K562 (cell line): ENCODE measurements around the gene ACSS1. TPM values are rescaled to one million over a fixed set of nuclear protein-coding genes. Genes with fewer than 3 reads are reported as not detected.

Experiments
- ATAC-seq: fragments of 200-7000 bp; cut with Tn5 transposase; 3 replicates; pipeline ENCODE4 v1.9.1; 2020; ENCODE audit warnings: moderate library complexity
- BruUV-seq: library from RNA; stranded (reverse); fragments of 400-500 nt; replicated peaks from 2 replicates; lab custom pipeline; 2021; lab: Mats Ljungman, UMichigan
- CTCF ChIA-PET: fragments of 300-600 bp; formaldehyde crosslinking; extraction: SDS; loops from one replicate; lab custom pipeline; 2021; ENCODE audit warnings: low intra/inter-chr PET ratio; lab: Yijun Ruan, JAX
- POLR2A ChIA-PET: fragments of 300-600, 350-650 bp; sonication (Branson Sonifier 250); formaldehyde crosslinking; extraction: SDS; loops from one replicate; lab custom pipeline; 2021; ENCODE audit warnings: antibody characterized with exemption, inconsistent platforms; lab: Yijun Ruan, JAX
- DNase-seq, 4 experiments: peaks; one replicate each; pipeline versions ENCODE4 v3.0.0 to v3.0.0-alpha.2; 2011 to 2018; ENCODE audit warnings: low spot score in 3 of 4, mixed read lengths in 3 of 4; ENCODE audit errors: extremely low read depth in 1 of 4
- FAIRE-seq: peaks from 2 replicates; lab custom pipeline; 2011; peaks lifted over from hg19 to GRCh38; lab: Jason Lieb, UNC
- H2AFZ ChIP-seq: 2 replicates; pipeline ENCODE4 v1.6.0; 2011; ENCODE audit warnings: low read depth, low read length, control low read depth, inconsistent platforms
- H3K27ac ChIP-seq: fragments of 200-600 bp; 3 replicates; pipeline ENCODE4 v1.8.0; 2011; ENCODE audit warnings: low read depth, mild to moderate bottlenecking, control low read depth, inconsistent platforms, low read length, moderate library complexity, mixed read lengths; ENCODE audit errors: extremely low read depth
- H3K27me3 ChIP-seq, 2 experiments: fragments of 300-600 bp in 1 of 2; 2 replicates in 1 of 2; 3 replicates in 1 of 2; pipeline versions ENCODE4 v1.6.0 to v1.8.0; 2011; ENCODE audit warnings: inconsistent platforms in 2 of 2, low read length in 2 of 2, mild to moderate bottlenecking in 1 of 2, mixed read lengths in 1 of 2, moderate library complexity in 1 of 2; ENCODE audit not compliant: control insufficient read depth in 2 of 2, insufficient read depth in 2 of 2
- H3K36me3 ChIP-seq: fragments of 300-600 bp; 3 replicates; pipeline ENCODE4 v1.8.0; 2011; ENCODE audit warnings: mild to moderate bottlenecking, low read length, inconsistent platforms; ENCODE audit not compliant: control insufficient read depth, insufficient read depth
- H3K4me1 ChIP-seq, 2 experiments: fragments of 200-600 bp in 1 of 2; replicated peaks in 1 of 2; 2 replicates in 1 of 2; 3 replicates in 1 of 2; pipeline versions ENCODE4 v1.5.1 to v1.8.0; 2011; ENCODE audit warnings: inconsistent platforms in 2 of 2, low read length in 2 of 2, mild to moderate bottlenecking in 1 of 2, mixed read lengths in 1 of 2, moderate library complexity in 1 of 2; ENCODE audit not compliant: control insufficient read depth in 2 of 2, insufficient read depth in 2 of 2
- H3K4me2 ChIP-seq: 2 replicates; pipeline ENCODE4 v1.6.1; 2011; ENCODE audit warnings: low read length, control low read depth, inconsistent platforms, mixed read lengths; ENCODE audit not compliant: insufficient read depth
- H3K4me3 ChIP-seq: fragments of 200-600 bp; sonication (generic), shearing (Covaris generic); 2 replicates; pipeline ENCODE4 v1.5.1; 2016; ENCODE audit warnings: control low read depth, inconsistent platforms
- H3K79me2 ChIP-seq: fragments of 200-600 bp; 3 replicates; pipeline ENCODE4 v1.8.0; 2011; ENCODE audit warnings: low read length, inconsistent platforms; ENCODE audit not compliant: control insufficient read depth, insufficient read depth
- H3K9ac ChIP-seq, 2 experiments: 2 replicates each; pipeline versions ENCODE4 v1.6.0 to v1.6.1; 2011; ENCODE audit warnings: low read depth in 2 of 2, low read length in 2 of 2, control low read depth in 1 of 2, inconsistent platforms in 1 of 2, mild to moderate bottlenecking in 1 of 2, mixed read lengths in 1 of 2; ENCODE audit not compliant: insufficient read depth in 1 of 2
- H3K9me1 ChIP-seq: one replicate; pipeline ENCODE4 v1.6.0; 2011; ENCODE audit warnings: inconsistent platforms, mild to moderate bottlenecking, low read length, moderate library complexity; ENCODE audit not compliant: control insufficient read depth, insufficient read depth
- H3K9me3 ChIP-seq: replicated peaks from 2 replicates; pipeline ENCODE4 v1.5.1; 2011; ENCODE audit warnings: low read depth, low read length, inconsistent platforms; ENCODE audit not compliant: control insufficient read depth, insufficient read depth
- H4K20me1 ChIP-seq: replicated peaks from 2 replicates; pipeline ENCODE4 v1.6.1; 2011; ENCODE audit warnings: low read length, inconsistent platforms, mixed read lengths; ENCODE audit not compliant: control insufficient read depth, insufficient read depth
- ADNP ChIP-seq: fragments of 200-800 bp; sonication (Bioruptor generic); IDR thresholded peaks from 2 replicates; pipeline ENCODE4 v1.6.1; 2016; ENCODE audit warnings: missing genetic modification characterization, missing compliant biosample characterization
- CEBPG ChIP-seq, 3 experiments: fragments of 200-800 bp in 1 of 3; sonication (Bioruptor generic) in 1 of 3; sonication (generic) in 1 of 3; formaldehyde crosslinking in 1 of 3; IDR thresholded peaks in 2 of 3; conservative IDR thresholded peaks in 1 of 3; 2 replicates each; pipeline versions ENCODE4 v1.6.1 to v1.8.0; 2016 to 2022; ENCODE audit warnings: missing compliant biosample characterization in 2 of 3, missing genetic modification characterization in 2 of 3, mild to moderate bottlenecking in 1 of 3, missing genetic modification reagents in 1 of 3
- GATA2 ChIP-seq: sonication (generic); formaldehyde crosslinking; IDR thresholded peaks from 2 replicates; pipeline ENCODE4 v1.4.0; 2020; ENCODE audit warnings: mild to moderate bottlenecking, missing genetic modification reagents
- KLF10 ChIP-seq: fragments of 250-450 bp; sonication (Bioruptor Pico); IDR thresholded peaks from 2 replicates; pipeline ENCODE4 v1.6.1; 2021; ENCODE audit warnings: matching md5 sums
- KLF6 ChIP-seq: fragments of 250-450 bp; sonication (Bioruptor Pico); IDR thresholded peaks from 2 replicates; pipeline ENCODE4 v1.4.0; 2020; ENCODE audit warnings: mild to moderate bottlenecking, moderate library complexity, borderline replicate concordance
- NONO ChIP-seq, 2 experiments: fragments of 200-400 bp in 1 of 2; fragments of 450-650 bp in 1 of 2; formaldehyde crosslinking in 1 of 2; IDR thresholded peaks; 2 replicates each; pipeline ENCODE4 v1.6.1; 2017; ENCODE audit warnings: low read depth in 2 of 2, mild to moderate bottlenecking in 2 of 2, moderate library complexity in 2 of 2, low read length in 1 of 2
- RFX1 ChIP-seq: fragments of 450-650 bp; IDR thresholded peaks from 2 replicates; pipeline ENCODE4 v1.6.1; 2016; ENCODE audit warnings: mild to moderate bottlenecking, moderate library complexity
- TRIM24 ChIP-seq, 2 experiments: fragments of 450-650 bp; IDR thresholded peaks; 2 replicates each; pipeline ENCODE4 v1.6.1; 2016
- ZNF561 ChIP-seq: fragments of 450-650 bp; formaldehyde crosslinking; conservative IDR thresholded peaks from 2 replicates; pipeline ENCODE4 v1.4.0; 2020; ENCODE audit warnings: mild to moderate bottlenecking, moderate library complexity
- ZNF780A ChIP-seq: fragments of 250-450 bp; sonication (Bioruptor Pico); IDR thresholded peaks from 2 replicates; pipeline ENCODE4 v1.5.0; 2021; ENCODE audit warnings: mild to moderate bottlenecking
- WGBS: fragments of 100-300 bp; shearing (Covaris generic); methylation state at CpG from one replicate; pipeline ENCODE4 v1.1.6; 2016; ENCODE audit warnings: low coverage, mixed read lengths; ENCODE audit not compliant: insufficient coverage; ENCODE audit errors: missing lambda C conversion rate; 5-methylcytosine and 5-hydroxymethylcytosine counted together
- in situ Hi-C: fragments of 300-500 bp; cut with MboI; formaldehyde crosslinking; loops from 4 replicates; pipeline ENCODE4 v1.15.0; 2018; ENCODE audit warnings: inconsistent platforms, mixed read lengths
- intact Hi-C: fragments of 100-400 bp; cut with micrococcal nuclease; formaldehyde crosslinking; loops from 2 replicates; pipeline ENCODE4 v1.14.2; 2022
- polyA plus RNA-seq, 8 experiments: library from polyadenylated mRNA; depleted of rRNA in 4 of 8; stranded (reverse) in 5 of 8; unstranded in 3 of 8; fragments of >200 nt; fragmentation: Nextera tagmentation in 2 of 8; fragmentation: Illumina TruSeq in 1 of 8; extraction: Ambion mirVana in 2 of 8; extraction: Trizol in 1 of 8; gene quantifications; 2 replicates each; pipeline versions ENCODE4 v1.2.1 to v1.2.3, GENCODE V29; 2011 to 2014; ENCODE audit warnings: inconsistent platforms in 1 of 8, missing spikeins in 1 of 8
- total RNA-seq, 7 experiments: library from RNA; depleted of rRNA in 6 of 7; stranded (reverse); fragments of >200 nt in 6 of 7; fragmentation: Illumina TruSeq in 2 of 7; extraction: Trizol in 2 of 7; gene quantifications; 2 replicates each; pipeline versions ENCODE4 v1.2.1 to v1.2.3, GENCODE V29; 2011 to 2021; ENCODE audit warnings: low replicate concordance in 1 of 7
- TF ChIP-seq, protein P1 (sequence below): sonication (generic); formaldehyde crosslinking; IDR thresholded peaks from 2 replicates; pipeline ENCODE4 v1.8.0; 2023; ENCODE audit warnings: mild to moderate bottlenecking, missing genetic modification reagents
- TF ChIP-seq, protein P2 (sequence below): sonication (generic); formaldehyde crosslinking; IDR thresholded peaks from 2 replicates; pipeline ENCODE4 v1.8.0; 2023; ENCODE audit warnings: mild to moderate bottlenecking, missing genetic modification reagents

Gene ACSS1
- total and polyA plus RNA-seq, 9 of the 15 experiments (the other 6 are each of a cell fraction or from before 2014, with no cell fraction given), result 0.07 to 2.1 (median 0.27) TPM; not detected in 3

DNA sequence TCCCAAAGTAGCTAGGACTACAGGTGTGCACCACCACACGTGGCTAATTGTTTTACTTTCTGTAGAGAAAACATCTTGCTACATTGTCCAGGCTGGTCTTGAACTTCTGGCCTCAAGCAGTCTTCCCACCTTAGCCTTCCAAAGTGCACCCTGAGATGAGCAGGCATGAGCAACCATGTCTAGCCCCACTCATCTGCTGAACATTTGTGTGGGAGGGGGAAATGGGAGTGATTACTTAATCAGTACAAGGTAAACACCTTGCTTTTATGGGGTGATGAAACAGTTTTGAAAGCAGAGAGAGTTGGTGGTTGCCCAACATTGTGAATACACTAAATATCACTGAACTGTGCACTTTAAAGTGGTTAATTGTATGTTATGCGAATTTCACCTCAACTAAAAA, 70.7 kb downstream of the ACSS1 start:
- Histone ChIP-seq H3K9ac (no peak overlapping the region), H2AFZ (no peak overlapping the region), H3K27me3 (no peaks in the 10 kb centered on the region), H3K36me3 (peaks cover 17% of the 10 kb centered on the region; the same call in 1 of the 3 replicates), H3K27ac (no peak overlapping the region), H3K4me3 (no peak overlapping the region), H3K9me1 (no peaks in the 10 kb centered on the region), H3K4me2 (no peak overlapping the region), H3K9me3 (no peaks in the 10 kb centered on the region), H4K20me1 (peaks cover 4% of the 10 kb centered on the region; the same call in 1 of the 2 replicates), H3K79me2 (peaks cover 26% of the 10 kb centered on the region), H3K4me1 (peaks cover 5% of the 10 kb centered on the region in 2 experiments; a peak in 4 of 5 replicates)
- no peak for DNase-seq
- no peak for ATAC-seq
- TF ChIP-seq KLF10 (CRISPR knock-in tag) (no peak), ZNF561 (CRISPR knock-in tag) (no peak), NONO (IDR thresholded peaks at IDR 0.05; ENCODE audit: low read depth in 2 of 2, low read length in 1 of 2) (no peak), ADNP (no peak), GATA2 (no peak), CEBPG (CRISPR knock-in tag; IDR thresholded peaks at IDR 0.05) (no peak), CEBPG (tag; conservative IDR thresholded peaks at IDR 0.05 in 1 of 2, IDR thresholded peaks at IDR 0.05 in 1 of 2) (peak in 1 of 2 experiments; percentile 69; a peak in 2 of 4 replicates), KLF6 (no peak), TRIM24 (IDR thresholded peaks at IDR 0.05) (peak in 1 of 2 experiments; percentile 53; a peak in 2 of 4 replicates), RFX1 (no peak), ZNF780A (no peak)
- TF ChIP-seq, protein P1, sequence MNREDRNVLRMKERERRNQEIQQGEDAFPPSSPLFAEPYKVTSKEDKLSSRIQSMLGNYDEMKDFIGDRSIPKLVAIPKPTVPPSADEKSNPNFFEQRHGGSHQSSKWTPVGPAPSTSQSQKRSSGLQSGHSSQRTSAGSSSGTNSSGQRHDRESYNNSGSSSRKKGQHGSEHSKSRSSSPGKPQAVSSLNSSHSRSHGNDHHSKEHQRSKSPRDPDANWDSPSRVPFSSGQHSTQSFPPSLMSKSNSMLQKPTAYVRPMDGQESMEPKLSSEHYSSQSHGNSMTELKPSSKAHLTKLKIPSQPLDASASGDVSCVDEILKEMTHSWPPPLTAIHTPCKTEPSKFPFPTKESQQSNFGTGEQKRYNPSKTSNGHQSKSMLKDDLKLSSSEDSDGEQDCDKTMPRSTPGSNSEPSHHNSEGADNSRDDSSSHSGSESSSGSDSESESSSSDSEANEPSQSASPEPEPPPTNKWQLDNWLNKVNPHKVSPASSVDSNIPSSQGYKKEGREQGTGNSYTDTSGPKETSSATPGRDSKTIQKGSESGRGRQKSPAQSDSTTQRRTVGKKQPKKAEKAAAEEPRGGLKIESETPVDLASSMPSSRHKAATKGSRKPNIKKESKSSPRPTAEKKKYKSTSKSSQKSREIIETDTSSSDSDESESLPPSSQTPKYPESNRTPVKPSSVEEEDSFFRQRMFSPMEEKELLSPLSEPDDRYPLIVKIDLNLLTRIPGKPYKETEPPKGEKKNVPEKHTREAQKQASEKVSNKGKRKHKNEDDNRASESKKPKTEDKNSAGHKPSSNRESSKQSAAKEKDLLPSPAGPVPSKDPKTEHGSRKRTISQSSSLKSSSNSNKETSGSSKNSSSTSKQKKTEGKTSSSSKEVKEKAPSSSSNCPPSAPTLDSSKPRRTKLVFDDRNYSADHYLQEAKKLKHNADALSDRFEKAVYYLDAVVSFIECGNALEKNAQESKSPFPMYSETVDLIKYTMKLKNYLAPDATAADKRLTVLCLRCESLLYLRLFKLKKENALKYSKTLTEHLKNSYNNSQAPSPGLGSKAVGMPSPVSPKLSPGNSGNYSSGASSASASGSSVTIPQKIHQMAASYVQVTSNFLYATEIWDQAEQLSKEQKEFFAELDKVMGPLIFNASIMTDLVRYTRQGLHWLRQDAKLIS (CRISPR knock-in tag), result no peak
- TF ChIP-seq, protein P2, sequence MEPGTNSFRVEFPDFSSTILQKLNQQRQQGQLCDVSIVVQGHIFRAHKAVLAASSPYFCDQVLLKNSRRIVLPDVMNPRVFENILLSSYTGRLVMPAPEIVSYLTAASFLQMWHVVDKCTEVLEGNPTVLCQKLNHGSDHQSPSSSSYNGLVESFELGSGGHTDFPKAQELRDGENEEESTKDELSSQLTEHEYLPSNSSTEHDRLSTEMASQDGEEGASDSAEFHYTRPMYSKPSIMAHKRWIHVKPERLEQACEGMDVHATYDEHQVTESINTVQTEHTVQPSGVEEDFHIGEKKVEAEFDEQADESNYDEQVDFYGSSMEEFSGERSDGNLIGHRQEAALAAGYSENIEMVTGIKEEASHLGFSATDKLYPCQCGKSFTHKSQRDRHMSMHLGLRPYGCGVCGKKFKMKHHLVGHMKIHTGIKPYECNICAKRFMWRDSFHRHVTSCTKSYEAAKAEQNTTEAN, result no peak
- FAIRE-seq, result no peak
- intact Hi-C loops (no loop called here), in situ Hi-C loops (no loop called here)
- ChIA-PET CTCF (no interaction called here), POLR2A (no interaction called here)
- WGBS, result 71% methylated on average over 2 of the region's 2 CpGs
- BruUV-seq, result no TSS peak
